ENCODE results near the gene ALDH16A1.
A peak's percentile ranks its signal among the peaks of the same experiment; 100 is the strongest.

ALDH16A1 gene

GRCh38 chr19:49415810-49416200, 37.2 kb upstream of the ALDH16A1 start:
- Histone ChIP-seq H3K9ac (ENCODE audit: low read length) (no peak overlapping the region), H3K4me3 (ENCODE audit: low read length) (no peak overlapping the region), H3K36me3 (ENCODE audit: control insufficient read depth, insufficient read depth, low read length, severe bottlenecking) (no peaks in the 10 kb centered on the region), H3K27me3 (replicated peaks; ENCODE audit: control insufficient read depth, insufficient read depth, low read length) (peaks cover 65% of the 10 kb centered on the region), H3K4me1 (ENCODE audit: control insufficient read depth, insufficient read depth, low read length) (peaks cover 5% of the 10 kb centered on the region), H3K9me3 (ENCODE audit: control insufficient read depth, low read length) (no peaks in the 10 kb centered on the region)
- no peak for DNase-seq (ENCODE audit: low read depth)

- Histone ChIP-seq H3K9ac (ENCODE audit: low read length) (no peak overlapping the region), H3K4me1 (ENCODE audit: control insufficient read depth, insufficient read depth, low read length) (peaks cover 5% of the 10 kb centered on the region), H3K27me3 (replicated peaks; ENCODE audit: control insufficient read depth, insufficient read depth, low read length) (peaks cover 70% of the 10 kb centered on the region), H3K9me3 (ENCODE audit: control insufficient read depth, low read length) (no peaks in the 10 kb centered on the region), H3K4me3 (ENCODE audit: low read length) (no peak overlapping the region), H3K36me3 (ENCODE audit: control insufficient read depth, insufficient read depth, low read length, severe bottlenecking) (no peaks in the 10 kb centered on the region)
- DNase-seq (ENCODE audit: low read depth): no peak
Measured at GRCh38 chr19:49417088-49417487, 35.9 kb upstream of the ALDH16A1 start.

- Histone ChIP-seq H3K9ac (ENCODE audit: low read length) (no peak overlapping the region), H3K4me1 (ENCODE audit: control insufficient read depth, insufficient read depth, low read length) (peaks cover 11% of the 10 kb centered on the region), H3K27me3 (replicated peaks; ENCODE audit: control insufficient read depth, insufficient read depth, low read length) (peaks cover 73% of the 10 kb centered on the region), H3K4me3 (ENCODE audit: low read length) (no peak overlapping the region), H3K9me3 (ENCODE audit: control insufficient read depth, low read length) (no peaks in the 10 kb centered on the region), H3K36me3 (ENCODE audit: control insufficient read depth, insufficient read depth, low read length, severe bottlenecking) (no peaks in the 10 kb centered on the region)
- DNase-seq (ENCODE audit: low read depth): no peak
Measured at GRCh38 chr19:49418511-49418910, 34.5 kb upstream of the ALDH16A1 start.

- no peak for DNase-seq (ENCODE audit: low read depth)
- no peaks in the 10 kb centered on the region for H3K36me3 ChIP-seq (ENCODE audit: control insufficient read depth, insufficient read depth, low read length, severe bottlenecking)
- H3K27me3 ChIP-seq (replicated peaks; ENCODE audit: control insufficient read depth, insufficient read depth, low read length): peaks cover 75% of the 10 kb centered on the region
- H3K9me3 ChIP-seq (ENCODE audit: control insufficient read depth, low read length): no peaks in the 10 kb centered on the region
- H3K4me3 ChIP-seq (ENCODE audit: low read length): no peak overlapping the region
- peaks cover 11% of the 10 kb centered on the region for H3K4me1 ChIP-seq (ENCODE audit: control insufficient read depth, insufficient read depth, low read length)
- no peak overlapping the region for H3K9ac ChIP-seq (ENCODE audit: low read length)
Measured at GRCh38 chr19:49419173-49419572, 33.9 kb upstream of the ALDH16A1 start.

- no peak overlapping the region for H3K9ac ChIP-seq (ENCODE audit: low read length)
- peaks cover 7% of the 10 kb centered on the region for H3K4me1 ChIP-seq (ENCODE audit: control insufficient read depth, insufficient read depth, low read length)
- DNase-seq (ENCODE audit: low read depth): no peak
- H3K4me3 ChIP-seq (ENCODE audit: low read length): no peak overlapping the region
- no peaks in the 10 kb centered on the region for H3K36me3 ChIP-seq (ENCODE audit: control insufficient read depth, insufficient read depth, low read length, severe bottlenecking)
- peaks cover 77% of the 10 kb centered on the region for H3K27me3 ChIP-seq (replicated peaks; ENCODE audit: control insufficient read depth, insufficient read depth, low read length)
- H3K9me3 ChIP-seq (ENCODE audit: control insufficient read depth, low read length): no peaks in the 10 kb centered on the region
Measured at GRCh38 chr19:49420227-49420626, 32.8 kb upstream of the ALDH16A1 start.

- Histone ChIP-seq H3K4me1 (ENCODE audit: control insufficient read depth, insufficient read depth, low read length) (peaks cover 9% of the 10 kb centered on the region), H3K9me3 (ENCODE audit: control insufficient read depth, low read length) (no peaks in the 10 kb centered on the region), H3K9ac (ENCODE audit: low read length) (no peak overlapping the region), H3K4me3 (ENCODE audit: low read length) (no peak overlapping the region), H3K36me3 (ENCODE audit: control insufficient read depth, insufficient read depth, low read length, severe bottlenecking) (no peaks in the 10 kb centered on the region), H3K27me3 (replicated peaks; ENCODE audit: control insufficient read depth, insufficient read depth, low read length) (peaks cover 81% of the 10 kb centered on the region)
- DNase-seq (ENCODE audit: low read depth): peak; percentile 79
Measured at GRCh38 chr19:49421039-49421877, 31.8 kb upstream of the ALDH16A1 start.

GRCh38 chr19:49421878-49422202, 31.2 kb upstream of the ALDH16A1 start:
- no peak for DNase-seq (ENCODE audit: low read depth)
- H3K9ac ChIP-seq (ENCODE audit: low read length): no peak overlapping the region
- no peaks in the 10 kb centered on the region for H3K36me3 ChIP-seq (ENCODE audit: control insufficient read depth, insufficient read depth, low read length, severe bottlenecking)
- peaks cover 81% of the 10 kb centered on the region for H3K27me3 ChIP-seq (replicated peaks; ENCODE audit: control insufficient read depth, insufficient read depth, low read length)
- H3K4me1 ChIP-seq (ENCODE audit: control insufficient read depth, insufficient read depth, low read length): peaks cover 9% of the 10 kb centered on the region
- no peak overlapping the region for H3K4me3 ChIP-seq (ENCODE audit: low read length)
- no peaks in the 10 kb centered on the region for H3K9me3 ChIP-seq (ENCODE audit: control insufficient read depth, low read length)

- Histone ChIP-seq H3K4me1 (ENCODE audit: control insufficient read depth, insufficient read depth, low read length) (peaks cover 9% of the 10 kb centered on the region), H3K36me3 (ENCODE audit: control insufficient read depth, insufficient read depth, low read length, severe bottlenecking) (no peaks in the 10 kb centered on the region), H3K9me3 (ENCODE audit: control insufficient read depth, low read length) (no peaks in the 10 kb centered on the region), H3K9ac (ENCODE audit: low read length) (no peak overlapping the region), H3K27me3 (replicated peaks; ENCODE audit: control insufficient read depth, insufficient read depth, low read length) (peaks cover 80% of the 10 kb centered on the region), H3K4me3 (ENCODE audit: low read length) (no peak overlapping the region)
- DNase-seq (ENCODE audit: low read depth): peak; percentile 61
Measured at GRCh38 chr19:49422407-49423070, 30.5 kb upstream of the ALDH16A1 start.

- Histone ChIP-seq H3K9ac (ENCODE audit: low read length) (no peak within 1 kb of the TSS), H3K4me3 (ENCODE audit: low read length) (no peak within 1 kb of the TSS), H3K4me1 (ENCODE audit: control insufficient read depth, insufficient read depth, low read length) (peaks cover 9% of the 10 kb centered on the region), H3K27me3 (replicated peaks; ENCODE audit: control insufficient read depth, insufficient read depth, low read length) (peaks cover 79% of the 10 kb centered on the region), H3K9me3 (ENCODE audit: control insufficient read depth, low read length) (no peaks in the 10 kb centered on the region), H3K36me3 (ENCODE audit: control insufficient read depth, insufficient read depth, low read length, severe bottlenecking) (no peaks in the 10 kb centered on the region)
- DNase-seq (ENCODE audit: low read depth): no peak
Measured at GRCh38 chr19:49423071-49423984, 29.7 kb upstream of the ALDH16A1 start, which contains the start of gene PTH2. Gene PTH2 (minus strand): TSS chr19:49423441. CDS start chr19:49423339, 102 bp downstream.

GRCh38 chr19:49423985-49424303, 29.1 kb upstream of the ALDH16A1 start:
- H3K9ac ChIP-seq (ENCODE audit: low read length): no peak overlapping the region
- H3K4me3 ChIP-seq (ENCODE audit: low read length): no peak overlapping the region
- no peaks in the 10 kb centered on the region for H3K36me3 ChIP-seq (ENCODE audit: control insufficient read depth, insufficient read depth, low read length, severe bottlenecking)
- no peaks in the 10 kb centered on the region for H3K9me3 ChIP-seq (ENCODE audit: control insufficient read depth, low read length)
- peaks cover 79% of the 10 kb centered on the region for H3K27me3 ChIP-seq (replicated peaks; ENCODE audit: control insufficient read depth, insufficient read depth, low read length)
- H3K4me1 ChIP-seq (ENCODE audit: control insufficient read depth, insufficient read depth, low read length): peaks cover 9% of the 10 kb centered on the region
- DNase-seq (ENCODE audit: low read depth): no peak

- DNase-seq (ENCODE audit: low read depth): no peak
Measured at GRCh38 chr19:49425178-49425577, 27.8 kb upstream of the ALDH16A1 start, which contains the start of gene GFY. Gene GFY (plus strand): TSS chr19:49425388. CDS start chr19:49426431, 1,043 bp downstream.

More at GRCh38 chr19:49425178-49425577, 27.8 kb upstream of the ALDH16A1 start, which contains the start of gene GFY:
- Histone ChIP-seq H3K9ac (ENCODE audit: low read length) (no peak within 1 kb of the TSS), H3K36me3 (ENCODE audit: control insufficient read depth, insufficient read depth, low read length, severe bottlenecking) (no peaks in the 10 kb centered on the region), H3K9me3 (ENCODE audit: control insufficient read depth, low read length) (no peaks in the 10 kb centered on the region), H3K27me3 (replicated peaks; ENCODE audit: control insufficient read depth, insufficient read depth, low read length) (peaks cover 80% of the 10 kb centered on the region), H3K4me1 (ENCODE audit: control insufficient read depth, insufficient read depth, low read length) (peaks cover 9% of the 10 kb centered on the region), H3K4me3 (ENCODE audit: low read length) (no peak within 1 kb of the TSS)

All from adipocyte (in vitro differentiated cells).